T-helper 2 cell treated with Interferon-gamma antibody and Interleukin-4, amounts not matched to agents 100 ng/mL and 5 ng/mL, for 36 hours (primary cell): Measurements from ENCODE around the gene MPG. TPM values are rescaled to one million over a fixed set of nuclear protein-coding genes. Genes with fewer than 3 reads are reported as not detected.

Source experiments
- intact Hi-C: fragments of 100-400 bp; cut with micrococcal nuclease; formaldehyde crosslinking; loops from one replicate; pipeline ENCODE4 v1.15.1; 2023
- total RNA-seq: library from RNA; stranded (reverse); gene quantifications from 2 replicates; pipeline ENCODE4 v1.2.3, GENCODE V29; 2022

MPG gene
- total RNA-seq, 1 donor from 2014 or later, result 57.4 TPM

- intact Hi-C loops, result no loop called here
Observed at GRCh38 chr16:83781-84615, 6.0 kb downstream of the MPG start.

- intact Hi-C loops, result no loop called here
Observed at GRCh38 chr16:84718-85406, 6.8 kb downstream of the MPG start.

- intact Hi-C loops, result no loop called here
Observed at GRCh38 chr16:85407-85782, 7.4 kb downstream of the MPG start.

GRCh38 chr16:85865-86264, 7.8 kb downstream of the MPG start:
- intact Hi-C loops, result no loop called here

- intact Hi-C loops, result no loop called here
Observed at GRCh38 chr16:86483-86952, 8.5 kb downstream of the MPG start.

GRCh38 chr16:88613-89012, 10.6 kb downstream of the MPG start:
- intact Hi-C loops, result no loop called here

- intact Hi-C loops, result no loop called here
Observed at GRCh38 chr16:89391-90302, 11.6 kb downstream of the MPG start.

- intact Hi-C loops, result no loop called here
Observed at GRCh38 chr16:91484-91883, 13.5 kb downstream of the MPG start.

- intact Hi-C loops, result no loop called here
Observed at GRCh38 chr16:92431-93339, 14.7 kb downstream of the MPG start.

- intact Hi-C loops, result no loop called here
Observed at GRCh38 chr16:94918-95265, 16.9 kb downstream of the MPG start.

- intact Hi-C loops, result loop anchor here (1.0 kb wide), 2 partner anchors 32 to 44 kb away; partner anchors contain the start of genes POLR3K and SNRNP25
Observed at GRCh38 chr16:96935-97381, 18.9 kb downstream of the MPG start.

- intact Hi-C loops, result loop anchor here (1.0 kb wide), 2 partner anchors 33 to 45 kb away; partner anchors contain the start of genes POLR3K and SNRNP25
Observed at GRCh38 chr16:97822-98221, 19.8 kb downstream of the MPG start.

GRCh38 chr16:100989-101388, 23.0 kb downstream of the MPG start:
- intact Hi-C loops, result no loop called here

- intact Hi-C loops, result no loop called here
Observed at GRCh38 chr16:101586-101985, 23.6 kb downstream of the MPG start.

- intact Hi-C loops, result no loop called here
Observed at GRCh38 chr16:102060-102855, 24.2 kb downstream of the MPG start.

GRCh38 chr16:104355-104754, 26.3 kb downstream of the MPG start:
- intact Hi-C loops, result no loop called here

GRCh38 chr16:104928-105327, 26.9 kb downstream of the MPG start:
- intact Hi-C loops, result no loop called here

- intact Hi-C loops, result no loop called here
Observed at GRCh38 chr16:105521-105920, 27.5 kb downstream of the MPG start.

GRCh38 chr16:106623-107324, 28.7 kb downstream of the MPG start:
- intact Hi-C loops, result loop anchor here (1.0 to 2.0 kb wide), 2 partner anchors 74 to 256 kb away; partner anchors contain the start of gene HBQ1
